K562 (cell line): Measurements from ENCODE around the gene ORAI3. TPM values are rescaled to one million over a fixed set of nuclear protein-coding genes. Genes with fewer than 3 reads are reported as not detected.
A peak's percentile ranks its signal among the peaks of the same experiment; 100 is the strongest.

Experiments used
- DACH1 ChIP-seq: fragments of 450-650 bp; IDR thresholded peaks from 2 replicates; pipeline ENCODE4 v1.6.1; 2018; ENCODE audit not compliant: partially characterized antibody
- FOXM1 ChIP-seq, 2 experiments: fragments of 450-650 bp in 1 of 2; sonication (generic) in 1 of 2; formaldehyde crosslinking in 1 of 2; IDR thresholded peaks; 2 replicates each; pipeline versions ENCODE4 v1.6.1 to v1.9.0; 2017 to 2022; ENCODE audit warnings: low read depth in 2 of 2, mild to moderate bottlenecking in 2 of 2, missing genetic modification reagents in 1 of 2, moderate library complexity in 1 of 2
- ILF3 ChIP-seq: fragments of 450-650 bp; IDR thresholded peaks from 2 replicates; pipeline ENCODE4 v1.6.1; 2018; ENCODE audit warnings: antibody characterized with exemption, mild to moderate bottlenecking, moderate library complexity, borderline replicate concordance
- MEF2D ChIP-seq: conservative IDR thresholded peaks from 2 replicates; pipeline ENCODE4 v1.6.1; 2016; ENCODE audit warnings: low read depth, missing genetic modification characterization, missing compliant biosample characterization
- MXI1 ChIP-seq: IDR thresholded peaks from 2 replicates; pipeline ENCODE4 v1.6.1; 2011; ENCODE audit warnings: low read depth, mild to moderate bottlenecking, improper control_type of control experiment, low read length
- PKNOX1 ChIP-seq: fragments of 450-650 bp; IDR thresholded peaks from 2 replicates; pipeline ENCODE4 v1.6.1; 2016
- RCOR1 ChIP-seq, 2 experiments: IDR thresholded peaks; 2 replicates each; pipeline ENCODE4 v1.6.1; 2012; ENCODE audit warnings: low read depth in 2 of 2, low read length in 2 of 2, borderline replicate concordance in 1 of 2, improper control_type of control experiment in 1 of 2
- SAFB ChIP-seq: fragments of 200-400 bp; formaldehyde crosslinking; IDR thresholded peaks from 2 replicates; pipeline ENCODE4 v1.6.1; 2017; ENCODE audit warnings: low read depth, low read length, borderline replicate concordance
- SIX5 ChIP-seq, 2 experiments: IDR thresholded peaks; 2 replicates each; pipeline ENCODE4 v1.6.1; 2011; ENCODE audit warnings: low read length in 2 of 2, borderline replicate concordance in 1 of 2, low read depth in 1 of 2, mild to moderate bottlenecking in 1 of 2, moderate library complexity in 1 of 2; ENCODE audit not compliant: insufficient read depth in 1 of 2
- TFAM ChIP-seq: fragments of 250-450 bp; sonication (Bioruptor Pico); conservative IDR thresholded peaks from 2 replicates; pipeline ENCODE4 v1.5.0; 2021; ENCODE audit warnings: mild to moderate bottlenecking, moderate library complexity
- TGIF2 ChIP-seq: sonication (generic); formaldehyde crosslinking; IDR thresholded peaks from 2 replicates; pipeline ENCODE4 v1.8.1; 2022; ENCODE audit warnings: mild to moderate bottlenecking, missing genetic modification reagents, moderate library complexity
- U2AF2 ChIP-seq: fragments of 200-400 bp; formaldehyde crosslinking; optimal IDR thresholded peaks from 2 replicates; pipeline ENCODE3; 2017; ENCODE audit warnings: low read depth, mild to moderate bottlenecking, low read length
- ZBTB7A ChIP-seq: IDR thresholded peaks from 2 replicates; pipeline ENCODE4 v1.6.1; 2011; ENCODE audit warnings: low read depth, mild to moderate bottlenecking, low read length, moderate library complexity, borderline replicate concordance; ENCODE audit not compliant: control insufficient read depth
- ZNF41 ChIP-seq: fragments of 250-450 bp; sonication (Bioruptor Pico); conservative IDR thresholded peaks from 2 replicates; pipeline ENCODE4 v1.4.0; 2020; ENCODE audit warnings: mild to moderate bottlenecking
- ZNF561 ChIP-seq: fragments of 450-650 bp; formaldehyde crosslinking; conservative IDR thresholded peaks from 2 replicates; pipeline ENCODE4 v1.4.0; 2020; ENCODE audit warnings: mild to moderate bottlenecking, moderate library complexity
- polyA plus RNA-seq, 8 experiments: library from polyadenylated mRNA; depleted of rRNA in 4 of 8; stranded (reverse) in 5 of 8; unstranded in 3 of 8; fragments of >200 nt; fragmentation: Nextera tagmentation in 2 of 8; fragmentation: Illumina TruSeq in 1 of 8; extraction: Ambion mirVana in 2 of 8; extraction: Trizol in 1 of 8; gene quantifications; 2 replicates each; pipeline versions ENCODE4 v1.2.1 to v1.2.3, GENCODE V29; 2011 to 2014; ENCODE audit warnings: inconsistent platforms in 1 of 8, missing spikeins in 1 of 8
- total RNA-seq, 7 experiments: library from RNA; depleted of rRNA in 6 of 7; stranded (reverse); fragments of >200 nt in 6 of 7; fragmentation: Illumina TruSeq in 2 of 7; extraction: Trizol in 2 of 7; gene quantifications; 2 replicates each; pipeline versions ENCODE4 v1.2.1 to v1.2.3, GENCODE V29; 2011 to 2021; ENCODE audit warnings: low replicate concordance in 1 of 7
- TF ChIP-seq, protein P1 (sequence below): fragments of 450-650 bp; IDR thresholded peaks from 2 replicates; pipeline ENCODE4 v1.6.1; 2018; ENCODE audit warnings: mild to moderate bottlenecking, low read depth; ENCODE audit not compliant: partially characterized antibody
- TF ChIP-seq, protein P2 (sequence below), 2 experiments: fragments of 150-350 bp in 1 of 2; IDR thresholded peaks; 2 replicates each; pipeline ENCODE4 v1.6.1; 2012 to 2016; ENCODE audit warnings: low read depth in 2 of 2, low read length in 2 of 2, mild to moderate bottlenecking in 1 of 2, moderate library complexity in 1 of 2
- TF ChIP-seq, protein P3 (sequence below): fragments of 250-450 bp; sonication (Bioruptor Pico); IDR thresholded peaks from 2 replicates; pipeline ENCODE4 v1.8.0; 2021; ENCODE audit warnings: mild to moderate bottlenecking, moderate library complexity

ORAI3 gene
- total and polyA plus RNA-seq, 9 of the 15 experiments (the other 6 are each of a cell fraction or from before 2014, with no cell fraction given): 4.9 to 23.3 (median 14.1) TPM

DNA sequence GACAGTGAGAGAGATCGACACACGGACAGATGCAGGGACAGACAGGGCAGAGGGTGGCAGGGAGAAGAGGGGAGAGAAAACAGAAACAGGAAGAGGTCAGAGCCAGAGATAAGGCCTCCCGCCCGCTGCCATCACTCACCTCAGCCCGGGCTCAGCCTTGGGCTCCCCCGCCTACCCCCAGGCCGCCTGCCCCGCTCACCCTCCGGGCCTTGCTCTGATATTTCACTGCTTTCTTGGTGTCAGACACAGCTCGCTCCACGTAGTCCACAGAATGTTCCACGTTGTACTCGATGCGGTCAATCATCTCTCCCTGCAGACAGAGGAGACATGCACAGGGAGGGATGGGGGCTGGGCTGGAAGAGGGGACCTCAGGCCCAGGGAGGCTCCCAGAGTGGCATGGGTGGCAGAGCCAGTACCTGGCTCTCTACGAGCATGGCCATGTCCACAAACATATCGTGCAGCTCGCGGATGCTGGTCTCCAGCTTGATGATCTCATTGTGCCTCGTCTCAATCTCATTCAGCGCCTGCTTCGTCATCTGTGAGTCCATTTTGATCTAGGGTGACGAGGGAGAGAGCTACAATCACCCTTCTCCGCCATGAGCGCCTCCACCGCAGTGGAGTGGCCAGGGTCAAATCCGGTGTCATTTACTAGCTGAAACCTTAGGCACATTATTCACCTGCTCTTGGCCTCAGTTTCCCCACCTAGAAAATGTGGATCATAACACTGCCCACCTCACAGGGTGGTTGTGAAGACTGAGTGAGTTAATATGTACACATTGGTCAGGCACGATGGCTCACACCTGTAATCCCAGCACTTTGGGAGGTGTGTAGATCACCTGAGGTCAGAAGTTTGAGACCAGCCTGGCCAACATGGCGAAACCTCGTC, 44.3 kb downstream of the ORAI3 start (continued):
- TF ChIP-seq RCOR1 (IDR thresholded peaks at IDR 0.05; ENCODE audit: borderline replicate concordance in 1 of 2, low read depth in 2 of 2, low read length in 2 of 2): no peak
- TF ChIP-seq, protein P1, sequence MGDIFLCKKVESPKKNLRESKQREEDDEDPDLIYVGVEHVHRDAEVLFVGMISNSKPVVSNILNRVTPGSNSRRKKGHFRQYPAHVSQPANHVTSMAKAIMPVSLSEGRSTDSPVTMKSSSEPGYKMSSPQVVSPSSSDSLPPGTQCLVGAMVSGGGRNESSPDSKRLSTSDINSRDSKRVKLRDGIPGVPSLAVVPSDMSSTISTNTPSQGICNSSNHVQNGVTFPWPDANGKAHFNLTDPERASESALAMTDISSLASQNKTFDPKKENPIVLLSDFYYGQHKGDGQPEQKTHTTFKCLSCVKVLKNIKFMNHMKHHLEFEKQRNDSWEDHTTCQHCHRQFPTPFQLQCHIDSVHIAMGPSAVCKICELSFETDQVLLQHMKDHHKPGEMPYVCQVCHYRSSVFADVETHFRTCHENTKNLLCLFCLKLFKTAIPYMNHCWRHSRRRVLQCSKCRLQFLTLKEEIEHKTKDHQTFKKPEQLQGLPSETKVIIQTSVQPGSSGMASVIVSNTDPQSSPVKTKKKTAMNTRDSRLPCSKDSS: no peak
- peak; percentile 28; the same call in 1 of the 2 replicates for TF ChIP-seq ZBTB7A
- no peak for TF ChIP-seq MXI1
- no peak for TF ChIP-seq SAFB
- TF ChIP-seq MEF2D (tag): no peak
- TF ChIP-seq PKNOX1: peak; percentile 68
- no peak for TF ChIP-seq TGIF2
- no peak for TF ChIP-seq ILF3
- TF ChIP-seq U2AF2: no peak
- TF ChIP-seq ZNF41 (CRISPR knock-in tag): no peak
- no peak for TF ChIP-seq ZNF561 (CRISPR knock-in tag)
- TF ChIP-seq, protein P2, sequence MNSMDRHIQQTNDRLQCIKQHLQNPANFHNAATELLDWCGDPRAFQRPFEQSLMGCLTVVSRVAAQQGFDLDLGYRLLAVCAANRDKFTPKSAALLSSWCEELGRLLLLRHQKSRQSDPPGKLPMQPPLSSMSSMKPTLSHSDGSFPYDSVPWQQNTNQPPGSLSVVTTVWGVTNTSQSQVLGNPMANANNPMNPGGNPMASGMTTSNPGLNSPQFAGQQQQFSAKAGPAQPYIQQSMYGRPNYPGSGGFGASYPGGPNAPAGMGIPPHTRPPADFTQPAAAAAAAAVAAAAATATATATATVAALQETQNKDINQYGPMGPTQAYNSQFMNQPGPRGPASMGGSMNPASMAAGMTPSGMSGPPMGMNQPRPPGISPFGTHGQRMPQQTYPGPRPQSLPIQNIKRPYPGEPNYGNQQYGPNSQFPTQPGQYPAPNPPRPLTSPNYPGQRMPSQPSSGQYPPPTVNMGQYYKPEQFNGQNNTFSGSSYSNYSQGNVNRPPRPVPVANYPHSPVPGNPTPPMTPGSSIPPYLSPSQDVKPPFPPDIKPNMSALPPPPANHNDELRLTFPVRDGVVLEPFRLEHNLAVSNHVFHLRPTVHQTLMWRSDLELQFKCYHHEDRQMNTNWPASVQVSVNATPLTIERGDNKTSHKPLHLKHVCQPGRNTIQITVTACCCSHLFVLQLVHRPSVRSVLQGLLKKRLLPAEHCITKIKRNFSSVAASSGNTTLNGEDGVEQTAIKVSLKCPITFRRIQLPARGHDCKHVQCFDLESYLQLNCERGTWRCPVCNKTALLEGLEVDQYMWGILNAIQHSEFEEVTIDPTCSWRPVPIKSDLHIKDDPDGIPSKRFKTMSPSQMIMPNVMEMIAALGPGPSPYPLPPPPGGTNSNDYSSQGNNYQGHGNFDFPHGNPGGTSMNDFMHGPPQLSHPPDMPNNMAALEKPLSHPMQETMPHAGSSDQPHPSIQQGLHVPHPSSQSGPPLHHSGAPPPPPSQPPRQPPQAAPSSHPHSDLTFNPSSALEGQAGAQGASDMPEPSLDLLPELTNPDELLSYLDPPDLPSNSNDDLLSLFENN (IDR thresholded peaks at IDR 0.05; ENCODE audit: low read depth in 2 of 2, low read length in 2 of 2): no peak
- TF ChIP-seq, protein P3, sequence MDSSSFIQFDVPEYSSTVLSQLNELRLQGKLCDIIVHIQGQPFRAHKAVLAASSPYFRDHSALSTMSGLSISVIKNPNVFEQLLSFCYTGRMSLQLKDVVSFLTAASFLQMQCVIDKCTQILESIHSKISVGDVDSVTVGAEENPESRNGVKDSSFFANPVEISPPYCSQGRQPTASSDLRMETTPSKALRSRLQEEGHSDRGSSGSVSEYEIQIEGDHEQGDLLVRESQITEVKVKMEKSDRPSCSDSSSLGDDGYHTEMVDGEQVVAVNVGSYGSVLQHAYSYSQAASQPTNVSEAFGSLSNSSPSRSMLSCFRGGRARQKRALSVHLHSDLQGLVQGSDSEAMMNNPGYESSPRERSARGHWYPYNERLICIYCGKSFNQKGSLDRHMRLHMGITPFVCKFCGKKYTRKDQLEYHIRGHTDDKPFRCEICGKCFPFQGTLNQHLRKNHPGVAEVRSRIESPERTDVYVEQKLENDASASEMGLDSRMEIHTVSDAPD: no peak
- no peak for TF ChIP-seq SIX5 (IDR thresholded peaks at IDR 0.05; ENCODE audit: borderline replicate concordance in 1 of 2, insufficient read depth in 1 of 2, low read depth in 1 of 2, low read length in 2 of 2)
- no peak for TF ChIP-seq FOXM1 (IDR thresholded peaks at IDR 0.05; ENCODE audit: low read depth)
- no peak for TF ChIP-seq FOXM1 (CRISPR knock-in tag; IDR thresholded peaks at IDR 0.05; ENCODE audit: low read depth)
- no peak for TF ChIP-seq DACH1
- no peak for TF ChIP-seq TFAM (CRISPR knock-in tag)
